Left lobe of liver (tissue), 2 donors: ENCODE measurements around the gene SH3BP1. TPM values are rescaled to one million over a fixed set of nuclear protein-coding genes. Genes with fewer than 3 reads are reported as not detected.
A peak's percentile ranks its signal among the peaks of the same experiment; 100 is the strongest.
"Not testable (repeated sequence)": the region's sequence is repeated elsewhere in the genome, so short reads cannot be mapped to it uniquely, and the experiment has no call there.

ENCODE experiments used
- ATAC-seq: fragments of 200-7000 bp; cut with Tn5 transposase; one replicate; pipeline ENCODE4 v1.9.1; 2020; ENCODE audit warnings: mild to moderate bottlenecking, moderate library complexity
- DNase-seq: peaks from one replicate; pipeline ENCODE4 v3.0.0-alpha.2; 2020; ENCODE audit warnings: low spot score
- total RNA-seq: library from RNA; stranded (reverse); gene quantifications from one replicate; pipeline ENCODE4 v1.2.1, GENCODE V29; 2021
- donor health status: DM: no; HTN: no; CAD: no; lungs with moderate emphysema.
- donor health status: DM: no; HTN: yes; CAD: no.

The SH3BP1 gene
- total RNA-seq, 1 donor from 2014 or later, result 3.0 TPM

DNA sequence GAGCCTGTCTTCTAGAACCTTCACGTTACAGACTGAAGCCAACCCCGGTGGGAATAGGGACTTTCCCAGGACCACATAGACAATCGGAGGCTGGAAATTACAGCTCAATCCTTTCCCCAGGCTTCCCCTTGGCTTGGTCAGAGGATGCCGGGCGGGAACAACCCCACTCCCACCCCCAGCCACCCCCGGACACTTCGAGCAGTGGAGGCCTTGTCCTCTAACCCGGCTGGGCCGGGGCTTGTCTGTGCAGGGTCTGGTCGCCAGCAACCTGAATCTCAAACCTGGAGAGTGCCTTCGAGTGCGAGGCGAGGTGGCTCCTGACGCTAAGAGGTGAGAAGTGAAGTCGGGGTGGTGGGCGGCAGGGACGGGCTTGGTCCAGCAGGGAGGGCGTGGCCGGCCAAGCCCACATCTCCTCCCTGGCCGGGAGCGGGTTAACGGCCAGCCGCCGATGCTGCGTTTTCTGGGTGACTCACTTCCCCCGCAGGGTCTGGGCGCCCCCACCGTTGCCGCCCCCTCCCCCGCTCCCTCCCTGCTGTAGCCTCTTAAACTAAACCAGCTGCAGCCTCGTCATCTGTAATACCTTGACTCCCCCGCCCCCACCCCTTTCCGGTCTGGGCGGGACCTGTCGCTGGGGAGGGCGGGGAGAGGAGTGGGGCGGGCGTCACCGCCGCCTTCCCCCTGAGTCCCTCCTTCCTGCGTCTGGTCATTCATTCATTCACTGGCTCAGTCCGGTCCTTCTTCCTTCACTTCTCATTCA, 37.4 kb downstream of the SH3BP1 start:
- DNase-seq, result peak; percentile 86
- peak; percentile 44 for ATAC-seq

DNA sequence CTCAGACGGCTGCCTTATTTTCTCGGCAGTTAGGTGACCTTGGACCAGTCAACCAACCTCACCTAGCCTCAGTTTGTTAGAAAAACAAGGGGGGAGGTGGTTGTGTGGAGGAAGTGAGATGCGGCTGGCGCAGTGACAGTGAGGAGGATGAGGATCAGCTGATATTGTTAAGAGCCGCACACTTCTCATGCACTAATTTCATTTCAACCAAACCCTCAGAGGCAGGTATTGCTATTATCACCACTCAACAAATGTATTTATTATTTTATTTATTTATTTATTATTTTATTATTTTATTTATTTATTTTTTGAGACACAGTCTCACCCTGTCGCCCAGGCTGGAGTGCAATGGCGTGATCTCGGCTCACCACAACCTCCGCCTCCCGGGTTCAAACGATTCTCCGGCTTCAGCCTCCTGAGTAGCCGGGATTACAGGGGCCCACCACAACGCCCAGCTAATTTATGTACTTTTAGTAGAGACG, 38.1 kb downstream of the SH3BP1 start:
- DNase-seq (no peak), ATAC-seq (no peak)

DNA sequence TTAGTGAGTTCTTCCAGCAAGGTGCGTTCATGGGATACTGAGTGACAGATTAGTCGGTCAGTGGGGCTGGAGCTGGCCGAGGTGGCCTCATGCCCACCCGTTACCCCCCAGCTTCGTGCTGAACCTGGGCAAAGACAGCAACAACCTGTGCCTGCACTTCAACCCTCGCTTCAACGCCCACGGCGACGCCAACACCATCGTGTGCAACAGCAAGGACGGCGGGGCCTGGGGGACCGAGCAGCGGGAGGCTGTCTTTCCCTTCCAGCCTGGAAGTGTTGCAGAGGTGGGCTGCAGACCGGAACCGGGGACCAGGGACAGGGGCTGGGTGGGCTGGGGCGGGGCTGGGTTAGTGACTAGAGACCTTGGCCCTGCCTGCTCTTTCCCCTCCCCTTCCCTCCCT, 38.9 kb downstream of the SH3BP1 start:
- no peak for ATAC-seq
- DNase-seq, result no peak

DNA sequence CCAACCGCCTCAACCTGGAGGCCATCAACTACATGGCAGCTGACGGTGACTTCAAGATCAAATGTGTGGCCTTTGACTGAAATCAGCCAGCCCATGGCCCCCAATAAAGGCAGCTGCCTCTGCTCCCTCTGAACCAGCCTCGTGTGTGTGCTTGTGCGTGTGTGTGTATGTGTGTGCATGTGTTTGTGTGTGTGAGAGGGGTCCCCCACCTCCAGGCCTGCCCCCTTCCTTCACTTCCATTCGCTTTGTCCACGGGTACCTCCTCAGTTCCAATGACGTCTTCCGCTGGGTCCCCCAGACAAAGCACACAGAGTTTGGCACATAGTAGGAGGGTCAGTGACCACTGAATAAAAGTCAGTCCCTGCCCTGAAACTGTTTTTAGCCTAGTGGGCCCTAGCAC, 40.2 kb downstream of the SH3BP1 start:
- no peak for DNase-seq
- ATAC-seq, result no peak

DNA sequence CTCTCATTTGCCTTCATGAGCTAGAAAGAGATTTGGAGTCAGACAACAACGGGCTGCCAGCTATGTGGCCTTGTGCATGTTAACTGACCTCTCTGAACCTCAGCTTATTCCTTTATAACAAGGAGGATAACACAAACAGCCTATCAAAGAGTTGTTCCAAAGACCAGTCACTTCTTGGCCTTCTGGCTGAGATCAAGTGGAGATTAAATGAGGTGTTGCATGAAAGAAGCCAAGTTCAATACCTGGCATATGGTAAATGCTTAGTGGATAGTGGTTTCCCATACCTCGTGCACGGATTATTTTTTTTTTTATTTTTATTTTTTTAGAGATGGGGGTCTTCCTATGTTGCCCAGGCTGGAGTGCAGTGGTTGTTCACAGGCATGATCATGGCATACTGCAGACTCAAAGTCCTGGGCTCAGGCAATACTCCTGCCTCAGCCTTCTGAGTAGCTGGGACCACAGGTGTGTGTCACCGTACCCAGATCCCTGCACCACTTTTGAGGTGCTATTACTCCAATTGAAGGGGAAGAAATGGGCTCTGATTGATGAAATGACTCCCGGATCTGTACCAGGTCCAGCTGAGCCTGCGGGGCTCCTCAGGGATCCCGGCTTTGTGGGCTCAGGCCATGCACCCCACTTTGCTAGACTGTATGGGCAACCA, 40.9 kb downstream of the SH3BP1 start:
- ATAC-seq, result no peak
- DNase-seq, result no peak

- ATAC-seq (no peak), DNase-seq (no peak)
These were observed 41.5 kb downstream of the SH3BP1 start for GRCh38 chr22:37681001-37681424.

DNA sequence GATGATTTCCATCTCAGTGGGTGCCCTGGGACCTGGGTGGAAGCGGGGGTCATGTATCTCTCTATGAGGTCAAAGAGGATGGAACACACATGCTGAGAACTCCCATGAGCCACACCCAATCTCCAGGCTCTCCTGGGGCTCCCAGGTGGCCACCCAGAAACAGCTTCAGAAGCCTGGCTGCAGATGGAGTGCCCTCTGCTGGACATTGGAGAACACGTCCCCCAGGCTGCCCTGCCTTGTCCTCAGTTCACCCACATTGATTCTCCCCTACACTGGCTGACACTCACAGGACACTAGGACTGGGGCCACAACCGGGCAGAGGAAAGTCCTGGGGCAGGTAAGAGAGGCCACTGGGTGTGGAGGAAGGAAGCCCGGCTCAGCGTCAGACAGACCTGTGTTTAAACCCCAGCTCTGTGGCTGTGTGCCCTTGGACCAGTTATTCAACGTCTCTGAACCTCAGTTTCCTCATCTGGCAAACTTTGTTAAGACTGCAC, 42.1 kb downstream of the SH3BP1 start:
- ATAC-seq (peak; percentile 81), DNase-seq (peak; percentile 86)

DNA sequence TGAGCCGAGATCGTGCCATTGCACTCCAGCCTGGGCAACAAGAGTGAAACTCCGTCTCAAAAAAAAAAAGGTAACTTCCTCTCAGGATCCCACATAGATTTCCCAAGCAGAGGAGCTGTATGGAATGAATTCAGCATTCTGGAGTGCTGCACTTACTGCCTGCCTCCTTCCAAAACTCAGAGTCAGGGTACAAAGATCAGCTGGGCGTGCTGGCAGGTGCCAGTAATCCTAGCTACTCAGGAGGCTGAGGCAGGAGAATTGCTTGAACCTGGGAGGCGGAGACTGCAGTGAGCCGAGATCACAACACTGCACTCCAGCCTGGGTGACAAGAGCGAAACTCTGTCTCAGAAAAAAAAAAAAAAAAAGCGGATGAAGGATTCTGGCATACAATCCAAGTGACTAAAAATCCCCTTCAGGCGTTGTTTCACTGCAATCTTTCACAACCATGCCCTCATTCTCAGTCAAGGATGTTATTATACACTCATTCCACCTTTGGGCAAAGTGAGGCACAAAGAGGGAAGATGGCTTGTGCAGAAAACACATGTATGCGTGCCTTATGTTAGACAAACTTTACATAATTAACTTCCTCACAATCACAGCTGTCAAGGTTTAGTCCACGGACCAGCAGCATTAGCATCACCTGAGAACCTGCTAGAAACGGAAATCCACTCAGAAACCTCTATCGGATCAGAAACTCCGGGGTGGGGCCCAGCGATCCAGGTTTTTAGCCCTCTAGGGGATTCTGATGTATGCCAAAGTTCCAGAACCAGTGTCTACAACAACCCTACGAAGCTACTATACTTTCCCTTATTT, 45.5 kb downstream of the SH3BP1 start:
- DNase-seq (peak; percentile 71), ATAC-seq (peak; percentile 58)

DNA sequence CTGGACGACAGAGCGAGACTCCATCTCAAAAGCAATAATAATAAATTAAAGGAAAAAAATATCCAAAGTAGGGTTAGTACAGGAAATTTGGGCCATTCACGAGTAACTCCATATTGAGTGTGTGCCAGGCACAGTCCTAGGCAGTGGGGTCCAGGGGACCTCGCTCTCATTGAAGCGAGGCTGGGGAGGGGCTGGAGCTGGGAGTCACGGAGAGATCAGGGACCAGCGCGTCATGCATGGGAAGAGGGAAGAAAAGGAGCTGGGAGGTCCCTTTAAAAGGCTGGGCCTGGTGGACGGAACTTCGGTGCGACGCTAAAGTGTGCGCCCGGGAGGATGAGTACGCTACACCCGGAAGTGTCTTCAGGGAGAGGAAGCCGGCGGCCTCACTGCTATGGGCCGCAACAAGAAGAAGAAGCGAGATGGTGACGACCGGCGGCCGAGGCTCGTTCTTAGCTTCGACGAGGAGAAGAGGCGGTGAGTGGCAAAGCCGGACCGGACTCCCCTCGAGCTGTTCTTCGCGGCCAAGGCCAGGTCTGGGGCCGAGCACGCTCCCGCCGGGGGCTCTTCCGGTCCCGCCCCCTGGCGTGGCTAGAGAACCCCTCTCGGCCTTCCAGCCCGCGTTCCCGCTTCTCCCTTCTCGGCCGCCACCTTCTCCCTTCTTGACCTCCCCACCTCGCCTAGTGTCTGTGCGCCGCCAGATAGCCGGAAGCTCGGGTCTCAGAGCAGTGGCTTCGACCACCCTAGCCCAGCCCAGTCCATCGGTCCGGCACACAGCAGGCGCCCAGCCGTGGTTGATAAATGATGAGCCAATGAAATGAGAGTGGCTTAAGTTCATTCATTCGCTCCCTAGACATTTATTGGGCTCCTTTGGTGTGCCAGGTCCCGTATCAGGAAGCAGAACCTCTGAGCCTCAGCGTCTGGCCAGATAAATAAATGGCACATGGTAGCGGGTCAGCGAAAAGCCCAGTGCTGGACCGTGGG, 46.8 kb downstream of the SH3BP1 start, which contains the start of gene NOL12:
NOL12 (plus strand) TSS at position 342 of the 981 bp plus-strand sequence; CDS start at position 392, 50 bp downstream.
- ATAC-seq, result peak; percentile 84

DNA sequence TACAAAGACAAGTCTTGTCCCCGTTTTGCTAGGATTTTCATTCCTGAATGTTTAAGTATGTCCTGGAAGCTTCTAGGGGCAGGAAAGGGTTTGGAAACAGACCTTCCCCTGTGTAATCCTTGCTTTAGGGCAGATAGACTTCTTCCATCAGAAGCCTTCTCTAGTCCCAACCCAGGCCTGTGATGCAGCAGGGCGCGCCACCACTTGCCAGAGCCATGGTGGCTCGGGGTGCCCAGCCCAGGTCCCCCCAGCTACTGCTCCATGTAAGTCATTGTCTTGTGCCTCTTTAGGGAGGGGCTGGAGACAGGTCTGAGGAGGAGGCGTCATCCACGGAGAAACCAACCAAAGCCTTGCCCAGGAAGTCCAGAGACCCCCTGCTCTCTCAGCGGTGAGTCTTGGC, 50.9 kb downstream of the SH3BP1 start:
- ATAC-seq (no peak), DNase-seq (no peak)

More for the DNA sequence above, 46.8 kb downstream of the SH3BP1 start, which contains the start of gene NOL12:
- DNase-seq, result peak; percentile 84

GRCh38 chr22:37690901-37691504, 51.5 kb downstream of the SH3BP1 start:
- DNase-seq, result no peak
- no peak for ATAC-seq

DNA sequence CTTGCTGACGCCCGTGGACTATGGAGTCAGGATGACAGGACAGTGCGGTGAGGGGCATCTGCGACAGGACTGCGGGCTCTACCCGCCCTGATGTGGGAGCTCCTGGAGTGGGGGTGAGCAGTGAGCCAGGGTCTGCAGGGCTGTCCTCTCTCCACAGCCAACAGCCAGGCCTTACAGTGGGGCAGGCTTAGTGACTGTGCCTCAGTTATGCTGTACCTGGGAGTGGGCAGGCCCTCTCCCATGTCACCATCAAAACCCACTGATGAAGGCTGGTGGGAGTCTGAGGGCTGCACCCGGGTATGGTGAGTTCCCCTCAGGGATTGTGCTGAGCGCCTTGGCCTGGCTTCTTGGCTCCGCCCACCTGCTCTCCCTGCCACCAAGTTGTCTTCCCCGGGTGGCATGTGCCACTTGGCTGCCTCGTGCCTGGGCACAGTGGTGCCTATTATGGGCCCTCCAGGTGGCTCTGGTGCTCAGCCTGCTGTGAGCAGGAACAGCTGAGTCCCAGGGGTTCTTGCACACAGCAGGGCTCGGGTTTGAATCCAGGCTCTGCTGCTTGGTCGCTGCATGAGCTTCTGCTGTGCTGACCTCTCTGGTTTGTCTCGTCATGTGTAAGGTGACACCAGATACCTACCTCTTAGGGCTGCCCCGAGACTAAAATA, 53.3 kb downstream of the SH3BP1 start:
- DNase-seq (no peak), ATAC-seq (no peak)

- not testable (repeated sequence) for ATAC-seq, DNase-seq
These were observed 54.7 kb downstream of the SH3BP1 start for GRCh38 chr22:37694131-37694530.

GRCh38 chr22:37696260-37696656, 56.8 kb downstream of the SH3BP1 start:
- not testable (repeated sequence) for DNase-seq, ATAC-seq

GRCh38 chr22:37696657-37697537, 57.4 kb downstream of the SH3BP1 start, which contains the start of gene TRIOBP:
TRIOBP (plus strand) TSS chr22:37697048; CDS start chr22:37701366, 4,318 bp downstream.
- peak; percentile 67 for DNase-seq
- peak; percentile 78 for ATAC-seq

DNA sequence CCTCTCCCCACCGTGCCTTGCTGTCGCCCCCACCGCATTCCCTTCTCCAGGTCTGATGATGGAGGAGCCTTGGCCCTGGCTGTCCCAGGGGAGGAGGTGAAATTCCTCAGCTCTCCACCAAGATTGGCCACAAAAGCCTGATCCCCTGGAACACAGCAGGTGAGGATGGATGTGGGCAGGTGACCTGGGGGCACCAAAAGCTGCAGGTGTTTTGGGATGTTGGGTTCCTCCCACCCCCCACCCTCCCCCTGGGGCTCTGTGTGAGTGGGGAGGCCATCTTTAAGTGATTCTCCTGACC, 58.0 kb downstream of the SH3BP1 start:
- no peak for DNase-seq
- ATAC-seq, result no peak

GRCh38 chr22:37701141-37701786, 61.8 kb downstream of the SH3BP1 start:
- DNase-seq, result no peak
- peak; percentile 41 for ATAC-seq
